ENCODE measurements around the gene EVX2. TPM values are rescaled to one million over a fixed set of nuclear protein-coding genes. Genes with fewer than 3 reads are reported as not detected.
A peak's percentile ranks its signal among the peaks of the same experiment; 100 is the strongest.

EVX2 gene
- polyA plus RNA-seq (ENCODE audit: insufficient read depth in 1 of 5, insufficient read length in 5 of 5, low replicate concordance in 1 of 5), result under 1 TPM in 1 of 5 donors, not detected in 4; 0.03 TPM
- long read RNA-seq, donor 1, result 0 reads
- long read RNA-seq, donor 2, result 0 reads
- long read RNA-seq, donor 3, result 0 reads
- long read RNA-seq, donor 4, result 0 reads
- long read RNA-seq, donor 5, result 0 reads
- long read RNA-seq, donor 6, result 0 reads
- long read RNA-seq, donor 7, result 0 reads
- long read RNA-seq, donor 8, result 0 reads

GRCh38 chr2:176083796-176084261 is at the start of gene EVX2:
Gene EVX2 (minus strand): TSS chr2:176083962. CDS start chr2:176083776, 186 bp downstream.
- no peak for DNase-seq

GRCh38 chr2:176133389-176133788 is 49.6 kb upstream of the EVX2 start:
- DNase-seq, result no peak

GRCh38 chr2:176132205-176133171 is 48.7 kb upstream of the EVX2 start:
- peak in 1 of 2 donors; percentile 48 for DNase-seq

- DNase-seq, result no peak
Observed at GRCh38 chr2:176131848-176132158, 48.0 kb upstream of the EVX2 start.

GRCh38 chr2:176130957-176131847 is 47.4 kb upstream of the EVX2 start:
- no peak for DNase-seq

- no peak for DNase-seq
Observed at GRCh38 chr2:176130147-176130956, 46.6 kb upstream of the EVX2 start.

GRCh38 chr2:176129813-176130146 is 46.0 kb upstream of the EVX2 start:
- no peak for DNase-seq

- no peak for DNase-seq
Observed at GRCh38 chr2:176128982-176129796, 45.4 kb upstream of the EVX2 start, which contains the start of gene HOXD8. Gene HOXD8 (plus strand): TSS chr2:176129705. CDS start chr2:176130367, 662 bp downstream.

GRCh38 chr2:176128172-176128981 is 44.6 kb upstream of the EVX2 start:
- DNase-seq, result peak in 1 of 2 donors; percentile 51

GRCh38 chr2:176127774-176128072 is 44.0 kb upstream of the EVX2 start:
- no peak for DNase-seq

GRCh38 chr2:176126929-176127773 is 43.4 kb upstream of the EVX2 start:
- DNase-seq, result peak in 1 of 2 donors; percentile 72

GRCh38 chr2:176125772-176126054 is 42.0 kb upstream of the EVX2 start:
- no peak for DNase-seq

- DNase-seq, result no peak
Observed at GRCh38 chr2:176124947-176125771, 41.4 kb upstream of the EVX2 start.

- no peak for DNase-seq
Observed at GRCh38 chr2:176124110-176124946, 40.6 kb upstream of the EVX2 start.

GRCh38 chr2:176123411-176124109 is 39.8 kb upstream of the EVX2 start:
- no peak for DNase-seq
